Esophagus squamous epithelium (tissue), 5 donors: Measurements from ENCODE around the gene PPP2R3A. TPM values are rescaled to one million over a fixed set of nuclear protein-coding genes. Genes with fewer than 3 reads are reported as not detected.
A peak's percentile ranks its signal among the peaks of the same experiment; 100 is the strongest.
"Not testable (repeated sequence)": the region's sequence is repeated elsewhere in the genome, so short reads cannot be mapped to it uniquely, and the experiment has no call there.

ENCODE experiments used
- DNase-seq: peaks from one replicate; lab custom pipeline; 2025; lab: John Stamatoyannopoulos, UW
- H3K27ac ChIP-seq, 4 donors: fragments of 200-600 bp; sonication (generic); one replicate each; pipeline ENCODE4 v1.5.1; 2016 to 2019; ENCODE audit warnings: mild to moderate bottlenecking in 1 of 4
- H3K27me3 ChIP-seq, 4 donors: fragments of 200-600 bp; sonication (generic); 1 replicate in 3 of 4; 2 replicates in 1 of 4; pipeline versions ENCODE4 v1.5.1 to v1.6.0; 2017 to 2021; ENCODE audit warnings: antibody characterized with exemption in 1 of 4
- H3K36me3 ChIP-seq, 3 donors: fragments of 200-600 bp; sonication (generic); one replicate each; pipeline ENCODE4 v1.5.1; 2016 to 2019
- H3K4me1 ChIP-seq, 3 donors: fragments of 200-600 bp; sonication (generic); one replicate each; pipeline ENCODE4 v1.5.1; 2017 to 2019
- H3K4me3 ChIP-seq, 4 donors: fragments of 200-600 bp; sonication (generic); 1 replicate in 3 of 4; 2 replicates in 1 of 4; pipeline ENCODE4 v1.5.1; 2016 to 2019; ENCODE audit warnings: mild to moderate bottlenecking in 2 of 4, moderate library complexity in 1 of 4
- H3K9me3 ChIP-seq, 3 donors: fragments of 200-600 bp; sonication (generic); one replicate each; pipeline ENCODE4 v1.5.1; 2016 to 2019
- CTCF ChIP-seq, 6 experiments: fragments of 450-650 bp in 4 of 6; fragments of 200-600 bp in 2 of 6; sonication (generic) in 2 of 6; IDR thresholded peaks; one replicate each; pipeline ENCODE4 v1.5.1; 2016 to 2019; ENCODE audit warnings: antibody characterized with exemption in 6 of 6, mild to moderate bottlenecking in 4 of 6, moderate library complexity in 4 of 6
- POLR2A ChIP-seq, 4 donors: fragments of 450-650 bp; IDR thresholded peaks; one replicate each; pipeline ENCODE4 v1.6.1; 2017; ENCODE audit warnings: antibody characterized with exemption in 4 of 4, mild to moderate bottlenecking in 4 of 4, moderate library complexity in 3 of 4
- WGBS, 2 donors: methylation state at CpG; one replicate each; pipeline ENCODE4 v1.1.5; 2018; 5-methylcytosine and 5-hydroxymethylcytosine counted together
- intact Hi-C: fragments of 100-400 bp; cut with DNase I; formaldehyde crosslinking; loops from one replicate; pipeline ENCODE4 v1.15.0; 2022
- total RNA-seq, 4 donors: library from RNA; depleted of rRNA; stranded (reverse); fragments of >200 nt; gene quantifications; one replicate each; pipeline ENCODE4 v1.1.0, GENCODE V29; 2016
- donor health status: DM: yes; HTN: yes; CAD: no.

The PPP2R3A gene
- total RNA-seq, 4 donors from 2014 or later, result 9.4 to 15.6 (median 13.6) TPM

GRCh38 chr3:136161516-136161915 is 196.0 kb downstream of the PPP2R3A start:
- Histone ChIP-seq H3K4me1 (peaks cover under 1 to 71% (median 19%) of the 10 kb centered on the region in 3 donors), H3K27ac (no peak overlapping the region), H3K4me3 (no peak overlapping the region), H3K9me3 (no peaks in the 10 kb centered on the region), H3K36me3 (no peaks in the 10 kb centered on the region), H3K27me3 (no peaks in the 10 kb centered on the region)
- intact Hi-C loops, result no loop called here
- TF ChIP-seq CTCF (IDR thresholded peaks at IDR 0.05) (no peak), POLR2A (IDR thresholded peaks at IDR 0.05) (no peak)
- DNase-seq, result no peak

GRCh38 chr3:136162322-136162721 is 196.8 kb downstream of the PPP2R3A start:
- TF ChIP-seq POLR2A (IDR thresholded peaks at IDR 0.05) (no peak), CTCF (IDR thresholded peaks at IDR 0.05) (no peak)
- intact Hi-C loops, result no loop called here
- no peak overlapping the region for H3K4me3 ChIP-seq
- 82 to 91% methylated on average over 7 of the region's 7 CpGs for WGBS, 2 donors
- no peak overlapping the region for H3K27ac ChIP-seq
- no peak for DNase-seq
- H3K27me3 ChIP-seq, result no peaks in the 10 kb centered on the region
- peaks cover 3 to 75% (median 20%) of the 10 kb centered on the region in 3 donors for H3K4me1 ChIP-seq
- H3K36me3 ChIP-seq, result no peaks in the 10 kb centered on the region
- no peaks in the 10 kb centered on the region for H3K9me3 ChIP-seq

- H3K36me3 ChIP-seq, intact Hi-C loops, H3K4me3 ChIP-seq, H3K27ac ChIP-seq, H3K9me3 ChIP-seq, DNase-seq, H3K27me3 ChIP-seq: not testable (repeated sequence)
- peaks cover 3 to 70% (median 20%) of the 10 kb centered on the region in 3 donors for H3K4me1 ChIP-seq
Measured at GRCh38 chr3:136163607-136164006, 198.1 kb downstream of the PPP2R3A start.

- Histone ChIP-seq H3K27me3 (no peaks in the 10 kb centered on the region), H3K9me3 (no peaks in the 10 kb centered on the region), H3K4me3 (no peak overlapping the region), H3K4me1 (peaks cover 3 to 79% (median 24%) of the 10 kb centered on the region in 3 donors), H3K27ac (no peak overlapping the region), H3K36me3 (no peaks in the 10 kb centered on the region)
- intact Hi-C loops, result no loop called here
- WGBS, 2 donors, result 42 to 56% methylated on average over 3 of the region's 3 CpGs
- TF ChIP-seq POLR2A (IDR thresholded peaks at IDR 0.05) (no peak), CTCF (IDR thresholded peaks at IDR 0.05) (no peak)
- DNase-seq, result no peak
Measured at GRCh38 chr3:136166507-136166906, 201.0 kb downstream of the PPP2R3A start.

GRCh38 chr3:136168236-136168635 is 202.7 kb downstream of the PPP2R3A start:
- H3K36me3 ChIP-seq, H3K27me3 ChIP-seq, H3K9me3 ChIP-seq, intact Hi-C loops, H3K27ac ChIP-seq, DNase-seq, H3K4me3 ChIP-seq: not testable (repeated sequence)
- peaks cover 3 to 80% (median 15%) of the 10 kb centered on the region in 3 donors for H3K4me1 ChIP-seq
- 90 to 92% methylated on average over 4 of the region's 4 CpGs for WGBS, 2 donors

GRCh38 chr3:136171097-136171542 is 205.6 kb downstream of the PPP2R3A start:
- no peak for DNase-seq
- H3K36me3 ChIP-seq, result no peaks in the 10 kb centered on the region
- H3K27me3 ChIP-seq, result no peaks in the 10 kb centered on the region
- 0 to 22% methylated on average over 1 of the region's 1 CpG for WGBS, 2 donors
- H3K4me1 ChIP-seq, result peaks cover 3 to 80% (median 9%) of the 10 kb centered on the region in 3 donors
- H3K9me3 ChIP-seq, result no peaks in the 10 kb centered on the region
- no peak overlapping the region for H3K4me3 ChIP-seq
- intact Hi-C loops, result no loop called here
- TF ChIP-seq CTCF (IDR thresholded peaks at IDR 0.05) (no peak), POLR2A (IDR thresholded peaks at IDR 0.05) (no peak)
- H3K27ac ChIP-seq, result peak overlapping the region in 2 of 4 donors; percentile 49 to 58
